ENCODE measurements around the gene CLMN.

- TF ChIP-seq EP300 (conservative IDR thresholded peaks at IDR 0.05; ENCODE audit: poor library complexity, severe bottlenecking) (no peak), CTCF (IDR thresholded peaks at IDR 0.05; ENCODE audit: poor library complexity, severe bottlenecking) (no peak), EZH2 (IDR thresholded peaks at IDR 0.05; ENCODE audit: borderline replicate concordance, insufficient read depth, low read length, poor library complexity, severe bottlenecking) (no peak), RAD21 (conservative IDR thresholded peaks at IDR 0.05) (no peak), REST (IDR thresholded peaks at IDR 0.05; ENCODE audit: borderline replicate concordance) (no peak), TAF1 (IDR thresholded peaks at IDR 0.05; ENCODE audit: low read depth) (no peak), POLR2AphosphoS5 (IDR thresholded peaks at IDR 0.05) (no peak), SMC3 (conservative IDR thresholded peaks at IDR 0.05; ENCODE audit: poor library complexity) (no peak), MXI1 (conservative IDR thresholded peaks at IDR 0.05; ENCODE audit: poor library complexity, severe bottlenecking) (no peak)
Measured at GRCh38 chr14:95270203-95270602, 49.5 kb downstream of the CLMN start.

Data from neural cell (in vitro differentiated cells).